H9 (cell line): ENCODE results near the gene FARSA. TPM values are rescaled to one million over a fixed set of nuclear protein-coding genes. Genes with fewer than 3 reads are reported as not detected.

ENCODE experiments used
- DNase-seq: peaks from one replicate; pipeline ENCODE4 v3.0.0-alpha.2; 2017
- H2AFZ ChIP-seq: one replicate; pipeline ENCODE4 v1.6.1; 2013; ENCODE audit warnings: mild to moderate bottlenecking, low read length, control low read depth, moderate library complexity
- H2AK5ac ChIP-seq: 2 replicates; pipeline ENCODE4 v1.6.1; 2013; ENCODE audit warnings: low read length, control low read depth, mixed read lengths; ENCODE audit not compliant: insufficient read length
- H2BK120ac ChIP-seq: one replicate; pipeline ENCODE4 v1.6.1; 2013; ENCODE audit warnings: low read depth, mild to moderate bottlenecking, low read length, control low read depth, inconsistent platforms; ENCODE audit not compliant: poor library complexity, severe bottlenecking
- H2BK12ac ChIP-seq: 2 replicates; pipeline ENCODE4 v1.6.1; 2013; ENCODE audit warnings: low read length, control low read depth, mixed read lengths, low read depth; ENCODE audit not compliant: insufficient read length
- H2BK15ac ChIP-seq: 2 replicates; pipeline ENCODE4 v1.6.1; 2013; ENCODE audit warnings: low read depth, low read length, control low read depth
- H2BK20ac ChIP-seq: one replicate; pipeline ENCODE4 v1.6.1; 2013; ENCODE audit warnings: low read depth, mild to moderate bottlenecking, low read length, control low read depth, inconsistent platforms; ENCODE audit not compliant: poor library complexity, severe bottlenecking
- H2BK5ac ChIP-seq: 2 replicates; pipeline ENCODE4 v1.6.1; 2013; ENCODE audit warnings: low read length, control low read depth, mixed read lengths; ENCODE audit not compliant: insufficient read length
- H3K14ac ChIP-seq: 2 replicates; pipeline ENCODE4 v1.6.1; 2013; ENCODE audit warnings: low read length, control low read depth; ENCODE audit not compliant: insufficient read depth
- H3K18ac ChIP-seq: 2 replicates; pipeline ENCODE4 v1.6.1; 2013; ENCODE audit warnings: low read depth, mild to moderate bottlenecking, mixed read lengths, low read length, control low read depth; ENCODE audit not compliant: insufficient read length
- H3K23ac ChIP-seq: 2 replicates; pipeline ENCODE4 v1.6.1; 2013; ENCODE audit warnings: low read length, control low read depth, mixed read lengths, low read depth; ENCODE audit not compliant: insufficient read length
- H3K23me2 ChIP-seq: 2 replicates; pipeline ENCODE4 v1.6.1; 2013; ENCODE audit warnings: low read depth, mild to moderate bottlenecking, mixed read lengths, low read length, control low read depth; ENCODE audit not compliant: insufficient read length, poor library complexity, severe bottlenecking
- H3K27ac ChIP-seq: 2 replicates; pipeline ENCODE4 v1.5.1; 2013; ENCODE audit warnings: low read length, control low read depth, mixed read lengths, low read depth; ENCODE audit not compliant: insufficient read length
- H3K27me3 ChIP-seq: 2 replicates; pipeline ENCODE4 v1.6.1; 2013; ENCODE audit warnings: low read length, control low read depth, inconsistent platforms; ENCODE audit not compliant: insufficient read depth
- H3K4ac ChIP-seq: 2 replicates; pipeline ENCODE4 v1.6.1; 2013; ENCODE audit warnings: low read depth, mild to moderate bottlenecking, control low read depth, inconsistent platforms, low read length, moderate library complexity
- H3K4me1 ChIP-seq: 2 replicates; pipeline ENCODE4 v1.6.1; 2013; ENCODE audit warnings: low read length, control low read depth, inconsistent platforms; ENCODE audit not compliant: insufficient read depth
- H3K4me2 ChIP-seq: 2 replicates; pipeline ENCODE4 v1.6.1; 2013; ENCODE audit warnings: low read length, control low read depth, mixed read lengths; ENCODE audit not compliant: insufficient read length, insufficient read depth
- H3K56ac ChIP-seq: 2 replicates; pipeline ENCODE4 v1.6.1; 2013; ENCODE audit warnings: low read depth, mild to moderate bottlenecking, mixed read lengths, low read length, control low read depth; ENCODE audit not compliant: insufficient read length
- H3K79me1 ChIP-seq: 2 replicates; pipeline ENCODE4 v1.6.1; 2013; ENCODE audit warnings: low read depth, mild to moderate bottlenecking, moderate library complexity, low read length, control low read depth, inconsistent platforms; ENCODE audit not compliant: insufficient read depth, poor library complexity, severe bottlenecking
- H3K79me2 ChIP-seq: 2 replicates; pipeline ENCODE4 v1.6.1; 2013; ENCODE audit warnings: low read length, control low read depth, inconsistent platforms; ENCODE audit not compliant: insufficient read depth
- H3K9ac ChIP-seq: 2 replicates; pipeline ENCODE4 v1.6.1; 2013; ENCODE audit warnings: low read length, control low read depth, mixed read lengths; ENCODE audit not compliant: insufficient read length; ENCODE audit errors: extremely low read depth
- H3K9me3 ChIP-seq: one replicate; pipeline ENCODE4 v1.6.1; 2013; ENCODE audit warnings: low read depth, low read length, inconsistent platforms; ENCODE audit not compliant: control insufficient read depth
- H3T11ph ChIP-seq: one replicate; pipeline ENCODE4 v1.6.1; 2013; ENCODE audit warnings: mild to moderate bottlenecking, low read length, control low read depth, inconsistent platforms
- H4K20me1 ChIP-seq: one replicate; pipeline ENCODE4 v1.6.1; 2013; ENCODE audit not compliant: control insufficient read depth, insufficient read length, insufficient read depth
- H4K5ac ChIP-seq: 2 replicates; pipeline ENCODE4 v1.6.1; 2013; ENCODE audit warnings: low read depth, mild to moderate bottlenecking, mixed read lengths, low read length, control low read depth; ENCODE audit not compliant: insufficient read length
- H4K8ac ChIP-seq: replicated peaks from 2 replicates; pipeline ENCODE4 v1.6.1; 2013; ENCODE audit warnings: low read length, control low read depth, mixed read lengths, low read depth; ENCODE audit not compliant: insufficient read length
- H4K91ac ChIP-seq: 2 replicates; pipeline ENCODE4 v1.6.1; 2013; ENCODE audit warnings: low read depth, mild to moderate bottlenecking, moderate library complexity, mixed read lengths, low read length, control low read depth; ENCODE audit not compliant: insufficient read length
- H3K27ac Mint-ChIP-seq, 3 experiments: 2 replicates in 2 of 3; 3 replicates in 1 of 3; pipeline ENCODE4 v1.8.0; 2020 to 2021; ENCODE audit warnings: mixed read lengths in 3 of 3, mild to moderate bottlenecking in 1 of 3, moderate library complexity in 1 of 3
- H3K27me3 Mint-ChIP-seq: 2 replicates; pipeline ENCODE4 v1.8.0; 2021; ENCODE audit warnings: low read depth, mild to moderate bottlenecking, moderate library complexity, mixed read lengths
- H3K36me3 Mint-ChIP-seq, 3 experiments: 2 replicates in 2 of 3; 3 replicates in 1 of 3; pipeline ENCODE4 v1.8.0; 2020 to 2021; ENCODE audit warnings: low read depth in 3 of 3, mixed read lengths in 3 of 3; ENCODE audit not compliant: insufficient read depth in 1 of 3
- H3K4me1 Mint-ChIP-seq, 2 experiments: 2 replicates each; pipeline ENCODE4 v1.8.0; 2020; ENCODE audit warnings: mixed read lengths in 2 of 2
- H3K4me3 Mint-ChIP-seq, 2 experiments: 2 replicates in 1 of 2; 3 replicates in 1 of 2; pipeline ENCODE4 v1.8.0; 2020 to 2021; ENCODE audit warnings: mild to moderate bottlenecking in 2 of 2, mixed read lengths in 2 of 2, moderate library complexity in 1 of 2
- H3K9me3 Mint-ChIP-seq, 2 experiments: 2 replicates in 1 of 2; 3 replicates in 1 of 2; pipeline ENCODE4 v1.8.0; 2020; ENCODE audit warnings: mild to moderate bottlenecking in 2 of 2, mixed read lengths in 2 of 2, moderate library complexity in 1 of 2
- WGBS: extraction: QIAGEN DNeasy Blood & Tissue Kit; methylation state at CpG from one replicate; pipeline ENCODE4 v1.1.7; 2013; ENCODE audit warnings: missing lambda C conversion rate, low lambda C conversion rate, mixed read lengths; ENCODE audit not compliant: insufficient read length; ENCODE audit errors: extremely low coverage; 5-methylcytosine and 5-hydroxymethylcytosine counted together
- total RNA-seq: library from RNA; stranded (reverse); gene quantifications from 2 replicates; pipeline ENCODE4 v1.2.1, GENCODE V29; 2021
- TF ChIP-seq, protein P1 (sequence below): fragments of 200-600 bp; sonication (generic); conservative IDR thresholded peaks from 3 replicates; pipeline ENCODE4 v1.8.0; 2021; ENCODE audit warnings: antibody characterized with exemption, mild to moderate bottlenecking

FARSA gene
- total RNA-seq, 1 experiment from 2014 or later = 110 TPM

GRCh38 chr19:12945479-12946091 lies 12.1 kb upstream of the FARSA start, which contains the start of gene RAD23A:
Gene RAD23A (plus strand): TSS chr19:12945862. CDS start chr19:12945949, 87 bp downstream.
- WGBS = no CpG with 5 or more reads among the region's 62 CpGs
- Mint-ChIP-seq H3K4me1 (peaks cover 12 to 25% of the 10 kb centered on the region in 2 experiments), H3K27ac (peak within 1 kb of the TSS; percentile 99), H3K27me3 (no peaks in the 10 kb centered on the region), H3K9me3 (0 out of 5 replicates have a peak, but pooled peaks cover 0 to 3% of the 10 kb centered on the region in 2 experiments), H3K4me3 (peak within 1 kb of the TSS; percentile 79 to 90), H3K36me3 (peaks cover 57 to 83% (median 75%) of the 10 kb centered on the region in 3 experiments)
- no peak within 1 kb of the TSS for H2BK15ac ChIP-seq
- H3K27ac ChIP-seq = peak within 1 kb of the TSS; percentile 42
- H3K79me1 ChIP-seq = no peaks in the 10 kb centered on the region
- H4K20me1 ChIP-seq = no peaks in the 10 kb centered on the region
- H2BK20ac ChIP-seq = no peak within 1 kb of the TSS
- TF ChIP-seq, protein P1, sequence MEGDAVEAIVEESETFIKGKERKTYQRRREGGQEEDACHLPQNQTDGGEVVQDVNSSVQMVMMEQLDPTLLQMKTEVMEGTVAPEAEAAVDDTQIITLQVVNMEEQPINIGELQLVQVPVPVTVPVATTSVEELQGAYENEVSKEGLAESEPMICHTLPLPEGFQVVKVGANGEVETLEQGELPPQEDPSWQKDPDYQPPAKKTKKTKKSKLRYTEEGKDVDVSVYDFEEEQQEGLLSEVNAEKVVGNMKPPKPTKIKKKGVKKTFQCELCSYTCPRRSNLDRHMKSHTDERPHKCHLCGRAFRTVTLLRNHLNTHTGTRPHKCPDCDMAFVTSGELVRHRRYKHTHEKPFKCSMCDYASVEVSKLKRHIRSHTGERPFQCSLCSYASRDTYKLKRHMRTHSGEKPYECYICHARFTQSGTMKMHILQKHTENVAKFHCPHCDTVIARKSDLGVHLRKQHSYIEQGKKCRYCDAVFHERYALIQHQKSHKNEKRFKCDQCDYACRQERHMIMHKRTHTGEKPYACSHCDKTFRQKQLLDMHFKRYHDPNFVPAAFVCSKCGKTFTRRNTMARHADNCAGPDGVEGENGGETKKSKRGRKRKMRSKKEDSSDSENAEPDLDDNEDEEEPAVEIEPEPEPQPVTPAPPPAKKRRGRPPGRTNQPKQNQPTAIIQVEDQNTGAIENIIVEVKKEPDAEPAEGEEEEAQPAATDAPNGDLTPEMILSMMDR = no peak
- no peak within 1 kb of the TSS for H3T11ph ChIP-seq
- H3K56ac ChIP-seq = no peak within 1 kb of the TSS
- H2AFZ ChIP-seq = no peak within 1 kb of the TSS
- H3K4me1 ChIP-seq = no peaks in the 10 kb centered on the region
- H4K8ac ChIP-seq = no peak within 1 kb of the TSS
- DNase-seq = peak; percentile 97
- H3K23me2 ChIP-seq = no peaks in the 10 kb centered on the region
- no peaks in the 10 kb centered on the region for H3K9me3 ChIP-seq
- no peak within 1 kb of the TSS for H2BK120ac ChIP-seq
- H2BK5ac ChIP-seq = no peak within 1 kb of the TSS
- H4K91ac ChIP-seq = no peak within 1 kb of the TSS
- no peak within 1 kb of the TSS for H2BK12ac ChIP-seq
- no peak within 1 kb of the TSS for H3K4ac ChIP-seq
- H3K18ac ChIP-seq = peak within 1 kb of the TSS; percentile 82
- H3K27me3 ChIP-seq = no peaks in the 10 kb centered on the region
- H3K4me2 ChIP-seq = peak within 1 kb of the TSS; percentile 96
- H3K23ac ChIP-seq = no peak within 1 kb of the TSS
- no peaks in the 10 kb centered on the region; the same call in 1 of the 2 replicates for H3K79me2 ChIP-seq
- peak within 1 kb of the TSS; percentile 94 for H3K14ac ChIP-seq
- peak within 1 kb of the TSS; percentile 97 for H3K9ac ChIP-seq
- no peak within 1 kb of the TSS for H2AK5ac ChIP-seq
- H4K5ac ChIP-seq = no peak within 1 kb of the TSS
